Activated T-cell treated with anti-CD3 and anti-CD28 coated beads, Interleukin-2, amount 50 U/mL, for 4 hours (primary cell): ENCODE results near the gene HAUS8. TPM values are rescaled to one million over a fixed set of nuclear protein-coding genes. Genes with fewer than 3 reads are reported as not detected.
"Not testable (repeated sequence)": the region's sequence is repeated elsewhere in the genome, so short reads cannot be mapped to it uniquely, and the experiment has no call there.

Experiments
- ATAC-seq, 2 donors: fragments of 200-7000 bp; cut with Tn5 transposase; one replicate each; pipeline ENCODE4 v1.10.0; 2021
- DNase-seq: peaks from one replicate; pipeline ENCODE4 v3.0.0-alpha.2; 2020
- H3K27me3 Mint-ChIP-seq: one replicate; pipeline ENCODE4 v1.8.0; 2021; ENCODE audit warnings: low read depth, mixed read lengths
- H3K36me3 Mint-ChIP-seq: one replicate; pipeline ENCODE4 v1.8.0; 2022; ENCODE audit warnings: mixed read lengths; ENCODE audit not compliant: insufficient read depth
- H3K4me1 Mint-ChIP-seq: one replicate; pipeline ENCODE4 v1.8.0; 2021; ENCODE audit warnings: low read depth, mixed read lengths
- H3K4me3 Mint-ChIP-seq: one replicate; pipeline ENCODE4 v1.8.0; 2021; ENCODE audit warnings: mild to moderate bottlenecking, moderate library complexity, mixed read lengths
- H3K9me3 Mint-ChIP-seq: one replicate; pipeline ENCODE4 v1.8.0; 2021; ENCODE audit warnings: mixed read lengths
- total RNA-seq, 3 donors: library from RNA; stranded (reverse); gene quantifications; one replicate each; pipeline ENCODE4 v1.2.1, GENCODE V29; 2021

HAUS8 gene
- total RNA-seq, 3 donors from 2014 or later = 21.5 to 29.3 (median 28.3) TPM

DNA sequence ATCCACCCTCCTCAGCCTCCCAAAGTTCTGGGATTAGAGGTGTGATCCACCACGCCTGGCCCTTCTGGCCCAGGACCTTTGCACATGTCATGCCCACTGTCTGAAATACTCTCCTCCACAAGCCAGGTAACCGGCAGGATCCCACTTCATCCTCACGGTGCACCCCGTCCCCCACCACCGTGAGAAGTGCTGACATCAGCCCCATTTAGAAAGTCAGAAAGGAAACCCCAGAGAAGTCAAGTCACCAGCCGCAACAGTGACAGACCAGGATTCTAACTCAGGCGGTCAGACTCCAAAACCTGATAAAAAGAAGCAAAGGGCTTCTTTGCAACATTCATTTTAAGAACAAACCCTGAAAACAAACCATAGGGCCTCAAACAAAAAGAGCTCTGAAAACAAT lies 52.5 kb downstream of the HAUS8 start:
- H3K4me3 Mint-ChIP-seq = no peak overlapping the region
- peaks cover 19% of the 10 kb centered on the region for H3K9me3 Mint-ChIP-seq
- DNase-seq (no peak), ATAC-seq (no peak)
- H3K36me3 Mint-ChIP-seq = peaks cover 9% of the 10 kb centered on the region
- H3K27me3 Mint-ChIP-seq = peaks cover 32% of the 10 kb centered on the region
- H3K4me1 Mint-ChIP-seq = peaks cover 10% of the 10 kb centered on the region

DNA sequence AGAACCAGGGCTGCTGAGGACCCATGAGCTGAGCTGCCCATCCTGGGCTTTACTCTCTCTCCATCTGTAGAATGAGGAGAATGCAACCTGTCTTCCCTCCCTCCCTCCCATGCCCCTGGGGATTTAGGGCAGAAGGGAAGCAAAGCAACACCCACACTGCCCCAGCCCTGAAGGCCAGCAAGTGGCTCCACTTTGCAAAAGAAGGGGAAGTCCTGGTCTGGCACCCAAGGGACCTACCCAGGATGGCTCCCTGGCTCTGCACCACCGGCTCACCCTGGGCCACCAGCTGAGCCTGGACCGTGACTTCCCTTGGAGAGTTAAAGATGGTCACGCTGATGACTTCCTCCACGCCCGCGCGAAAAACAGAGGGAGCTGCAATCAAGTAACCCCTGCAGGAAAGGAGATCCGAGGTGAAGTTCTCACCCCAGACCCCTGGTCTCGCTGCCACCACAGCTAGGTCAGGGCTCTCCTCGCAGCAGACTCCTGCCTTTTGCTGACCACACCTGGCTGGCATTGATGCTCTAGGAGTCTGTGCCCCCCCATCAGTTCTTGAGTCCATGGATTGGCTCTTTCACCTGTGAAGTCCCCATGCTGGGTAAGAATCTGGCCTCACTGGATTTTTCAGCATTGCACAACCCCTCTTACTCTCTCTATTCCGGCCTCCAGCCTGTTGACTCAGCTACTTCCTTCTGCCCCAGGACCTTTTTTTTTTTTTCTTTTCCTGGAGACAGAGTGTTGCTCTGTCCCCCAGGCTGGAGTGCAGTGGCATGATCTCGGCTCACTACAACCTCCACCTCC lies 53.3 kb downstream of the HAUS8 start:
- H3K4me1 Mint-ChIP-seq = peaks cover 8% of the 10 kb centered on the region

DNA sequence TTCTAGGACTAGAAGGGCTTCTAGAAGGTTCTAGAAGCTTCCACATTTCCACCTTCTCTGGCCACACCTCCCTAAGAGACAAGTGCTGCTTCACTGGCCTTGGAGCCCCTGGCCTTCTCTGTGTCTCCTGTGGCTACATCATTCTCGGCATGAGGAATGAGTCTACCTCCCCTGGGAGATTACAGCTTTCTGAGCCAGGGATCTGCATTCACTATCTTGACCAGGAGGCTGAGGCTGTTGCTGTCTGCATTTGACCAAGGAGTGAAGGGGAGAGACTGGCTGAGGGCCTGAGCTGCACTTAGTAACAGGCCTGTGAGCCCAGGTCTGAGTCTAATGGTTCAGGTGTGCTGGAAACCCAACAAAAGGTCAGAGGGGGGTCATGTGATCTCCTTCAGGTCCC lies 53.9 kb downstream of the HAUS8 start:
- H3K9me3 Mint-ChIP-seq = peaks cover 19% of the 10 kb centered on the region

More for the DNA sequence above, 53.3 kb downstream of the HAUS8 start:
- peaks cover 27% of the 10 kb centered on the region for H3K27me3 Mint-ChIP-seq
- H3K4me3 Mint-ChIP-seq = no peak overlapping the region
- peaks cover 9% of the 10 kb centered on the region for H3K36me3 Mint-ChIP-seq
- DNase-seq (no peak), ATAC-seq (no peak)
- peaks cover 19% of the 10 kb centered on the region for H3K9me3 Mint-ChIP-seq

DNA sequence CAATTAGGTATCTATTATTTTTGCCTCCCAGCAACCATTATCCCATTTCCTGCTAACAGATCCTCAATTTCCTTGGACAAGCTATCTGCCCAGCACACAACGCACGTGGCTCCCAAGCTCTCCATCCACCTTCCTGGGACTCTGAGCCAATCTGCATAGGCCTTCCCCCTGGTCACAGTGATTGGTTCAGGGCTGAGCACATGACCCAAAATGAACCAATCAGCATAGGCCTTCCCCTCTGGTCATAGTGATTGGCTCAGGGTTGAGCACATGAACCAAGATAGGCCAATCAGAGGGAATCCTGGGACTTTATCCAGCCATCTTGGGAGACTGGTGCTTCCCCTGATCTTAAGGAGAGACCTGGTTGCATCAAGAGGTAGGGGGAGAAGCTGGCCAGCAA lies 54.4 kb downstream of the HAUS8 start:
- peak in 1 of 2 donors; percentile 58 for ATAC-seq
- Mint-ChIP-seq H3K27me3 (peaks cover 23% of the 10 kb centered on the region), H3K4me3 (no peak overlapping the region), H3K36me3 (peaks cover 9% of the 10 kb centered on the region), H3K9me3 (peaks cover 19% of the 10 kb centered on the region), H3K4me1 (peaks cover 3% of the 10 kb centered on the region)
- DNase-seq = no peak

More for the DNA sequence above, 53.9 kb downstream of the HAUS8 start:
- ATAC-seq (no peak), DNase-seq (no peak)
- Mint-ChIP-seq H3K36me3 (peaks cover 9% of the 10 kb centered on the region), H3K4me3 (no peak overlapping the region), H3K4me1 (peaks cover 8% of the 10 kb centered on the region), H3K27me3 (peaks cover 27% of the 10 kb centered on the region)

DNA sequence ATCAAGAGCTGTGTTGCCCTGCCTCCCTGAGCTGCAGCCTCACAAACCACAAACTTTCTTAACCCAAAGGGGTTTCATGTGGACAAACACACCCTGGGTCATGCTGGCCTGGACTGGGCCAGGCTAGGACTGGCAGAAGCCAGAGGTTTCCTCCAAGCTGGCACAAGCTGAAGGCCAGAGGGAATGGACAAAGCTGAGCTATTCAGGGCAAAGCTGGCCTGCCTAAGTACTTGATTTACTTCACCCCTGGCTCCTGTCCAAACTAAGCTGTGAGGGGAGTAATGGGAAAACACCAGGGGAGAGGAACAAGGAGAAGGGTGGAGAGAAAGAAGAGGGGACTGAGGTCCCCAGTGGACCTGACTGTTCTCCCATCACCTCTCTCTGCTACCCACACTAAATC lies 54.9 kb downstream of the HAUS8 start:
- Mint-ChIP-seq H3K4me1 (no peaks in the 10 kb centered on the region), H3K36me3 (peaks cover 9% of the 10 kb centered on the region), H3K4me3 (no peak overlapping the region), H3K9me3 (peaks cover 19% of the 10 kb centered on the region), H3K27me3 (peaks cover 18% of the 10 kb centered on the region)
- DNase-seq = no peak
- no peak for ATAC-seq

DNA sequence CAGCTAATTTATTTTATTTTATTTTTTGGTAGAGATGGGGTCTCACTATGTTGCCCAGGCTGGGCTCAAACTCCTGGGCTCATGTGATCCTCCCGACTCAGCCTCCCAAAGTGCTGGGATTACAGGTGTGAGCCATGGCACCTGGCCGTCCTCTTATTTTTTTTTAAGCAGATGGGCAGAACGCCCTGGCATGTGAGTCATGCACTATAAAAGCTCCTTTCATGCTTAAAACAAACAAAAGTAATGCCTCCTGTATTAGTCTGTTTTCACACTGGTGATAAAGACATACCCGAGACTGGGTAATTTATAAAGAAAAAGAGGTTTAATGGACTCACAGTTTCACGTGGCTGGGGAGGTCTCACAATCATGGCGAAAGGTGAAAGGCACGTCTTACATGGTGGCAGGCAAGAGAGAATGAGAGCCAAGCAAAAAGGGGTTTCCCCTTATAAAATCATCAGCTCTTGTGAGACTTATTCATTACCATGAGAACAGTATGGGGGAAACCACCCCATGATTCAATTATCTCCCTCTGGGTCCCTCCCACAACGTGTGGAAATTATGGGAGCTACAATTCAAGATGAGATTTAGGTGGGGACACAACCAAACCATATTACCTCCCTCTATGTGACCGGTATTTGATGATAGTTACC lies 60.9 kb downstream of the HAUS8 start:
- H3K4me3 Mint-ChIP-seq, H3K36me3 Mint-ChIP-seq, DNase-seq, H3K4me1 Mint-ChIP-seq, H3K9me3 Mint-ChIP-seq, H3K27me3 Mint-ChIP-seq: not testable (repeated sequence)
- peak; percentile 52 to 55 for ATAC-seq

DNA sequence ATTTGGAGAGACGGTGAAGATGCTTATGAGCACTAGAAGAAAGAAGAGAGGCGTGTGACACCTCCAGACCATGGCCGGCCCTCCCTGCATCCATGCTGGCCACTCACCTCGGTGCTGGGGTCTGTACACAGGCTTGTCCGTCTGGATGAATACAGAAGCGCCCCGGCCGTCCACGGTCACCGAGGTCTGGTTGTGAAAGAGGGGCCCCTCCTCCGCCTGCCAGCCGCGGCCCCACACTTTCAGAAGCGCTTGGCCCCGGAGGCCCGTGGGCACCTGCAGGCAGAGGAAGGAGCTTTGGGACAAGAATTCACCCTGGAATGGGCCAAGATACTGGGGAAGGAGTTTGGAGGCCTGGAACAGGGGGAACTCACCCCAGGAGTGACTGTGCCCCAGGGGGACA lies 63.8 kb downstream of the HAUS8 start:
- Mint-ChIP-seq H3K4me1 (no peaks in the 10 kb centered on the region), H3K4me3 (no peak overlapping the region), H3K36me3 (no peaks in the 10 kb centered on the region), H3K9me3 (peaks cover 6% of the 10 kb centered on the region), H3K27me3 (no peaks in the 10 kb centered on the region)
- DNase-seq (no peak), ATAC-seq (no peak)

DNA sequence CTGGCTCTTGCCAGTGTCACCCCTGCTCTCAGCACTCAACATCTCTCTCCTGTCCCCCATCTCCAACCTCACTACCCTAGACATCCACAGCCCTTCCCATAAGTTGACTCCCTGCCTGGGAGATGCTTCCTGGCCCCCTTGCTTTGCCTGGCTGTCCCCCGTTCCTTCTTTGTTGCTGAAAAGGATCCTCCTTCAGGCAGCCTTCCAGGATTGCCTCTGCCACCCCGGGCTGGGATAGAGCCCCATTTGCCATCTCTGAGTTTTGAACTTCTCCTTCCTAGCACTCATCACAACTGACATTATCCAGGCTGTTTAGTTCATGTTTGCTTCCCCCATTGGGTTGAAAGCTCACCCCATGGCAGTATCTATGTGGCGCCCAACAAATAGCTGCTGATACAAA lies 68.7 kb downstream of the HAUS8 start:
- Mint-ChIP-seq H3K27me3 (no peaks in the 10 kb centered on the region), H3K9me3 (no peaks in the 10 kb centered on the region), H3K4me1 (peaks cover 10% of the 10 kb centered on the region), H3K4me3 (no peak overlapping the region), H3K36me3 (no peaks in the 10 kb centered on the region)
- no peak for ATAC-seq
- no peak for DNase-seq

DNA sequence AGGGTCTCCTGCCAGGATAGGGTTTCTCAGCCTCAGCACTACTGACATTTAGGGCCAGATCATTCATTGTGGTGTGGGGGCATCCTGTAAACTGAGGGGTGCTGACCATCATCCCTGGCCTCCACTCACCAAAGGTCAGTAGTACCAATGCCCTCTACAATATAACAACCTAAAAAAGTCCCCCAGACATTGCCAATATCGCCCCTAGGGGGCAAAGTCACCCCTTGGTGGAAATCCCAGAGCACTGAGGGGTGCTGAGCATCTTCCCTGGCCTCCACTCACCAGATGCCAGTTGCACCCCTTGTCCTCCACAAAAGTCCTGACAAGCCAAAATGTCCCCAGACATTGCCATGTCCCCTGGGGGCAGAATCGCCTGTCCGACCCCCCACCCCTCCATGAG lies 70.3 kb downstream of the HAUS8 start:
- Mint-ChIP-seq H3K9me3 (no peaks in the 10 kb centered on the region), H3K4me1 (peaks cover 25% of the 10 kb centered on the region)
- no peak for DNase-seq

DNA sequence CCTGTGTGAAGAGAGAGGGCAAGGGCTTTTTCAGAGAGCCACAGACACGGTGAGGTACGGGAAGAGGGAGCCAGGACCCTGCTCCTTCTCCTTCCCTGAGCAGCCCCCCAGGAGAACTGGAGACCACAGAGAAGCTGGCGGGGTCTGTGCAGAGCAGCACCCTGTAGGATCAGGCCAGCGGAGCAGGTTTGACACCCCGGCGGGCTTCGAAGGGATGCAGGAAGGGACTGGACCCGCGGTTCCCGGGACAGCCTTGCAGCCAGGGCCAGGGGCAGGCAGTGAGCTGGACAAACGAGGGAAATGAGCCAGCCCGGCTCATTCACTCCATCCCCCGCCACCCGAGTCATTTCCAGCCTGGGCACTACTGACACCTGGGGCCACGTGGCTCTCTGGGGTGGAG lies 70.9 kb downstream of the HAUS8 start:
- Mint-ChIP-seq H3K36me3 (no peaks in the 10 kb centered on the region), H3K27me3 (no peaks in the 10 kb centered on the region)

More for the DNA sequence above, 70.3 kb downstream of the HAUS8 start:
- no peak for ATAC-seq
- Mint-ChIP-seq H3K36me3 (no peaks in the 10 kb centered on the region), H3K27me3 (no peaks in the 10 kb centered on the region), H3K4me3 (no peak overlapping the region)

DNA sequence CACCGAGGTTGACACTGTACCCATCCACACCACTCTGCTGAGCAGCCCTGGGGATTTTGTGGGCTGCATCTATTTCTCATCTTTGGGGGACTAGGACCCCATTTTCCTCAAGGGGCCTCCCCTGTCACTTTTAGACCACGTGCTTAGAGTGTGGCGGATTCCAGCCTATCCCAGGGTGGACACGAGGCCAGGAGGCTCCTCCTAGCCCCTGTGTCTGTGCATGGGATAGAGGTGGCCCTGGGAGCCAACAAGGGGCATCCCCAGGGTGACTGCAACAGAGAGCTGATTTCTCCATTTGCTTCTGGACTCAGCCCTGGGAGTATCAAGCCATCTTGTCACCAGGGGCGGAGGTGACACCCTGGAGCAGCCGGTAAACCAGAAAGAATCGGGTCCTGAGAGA lies 72.8 kb downstream of the HAUS8 start:
- no peak for DNase-seq
- Mint-ChIP-seq H3K9me3 (peaks cover 5% of the 10 kb centered on the region), H3K4me1 (peaks cover 25% of the 10 kb centered on the region), H3K4me3 (no peak overlapping the region), H3K36me3 (no peaks in the 10 kb centered on the region), H3K27me3 (no peaks in the 10 kb centered on the region)
- no peak for ATAC-seq

More for the DNA sequence above, 70.9 kb downstream of the HAUS8 start:
- ATAC-seq (no peak), DNase-seq (no peak)
- no peak overlapping the region for H3K4me3 Mint-ChIP-seq
- H3K4me1 Mint-ChIP-seq = peaks cover 25% of the 10 kb centered on the region
- H3K9me3 Mint-ChIP-seq = no peaks in the 10 kb centered on the region

DNA sequence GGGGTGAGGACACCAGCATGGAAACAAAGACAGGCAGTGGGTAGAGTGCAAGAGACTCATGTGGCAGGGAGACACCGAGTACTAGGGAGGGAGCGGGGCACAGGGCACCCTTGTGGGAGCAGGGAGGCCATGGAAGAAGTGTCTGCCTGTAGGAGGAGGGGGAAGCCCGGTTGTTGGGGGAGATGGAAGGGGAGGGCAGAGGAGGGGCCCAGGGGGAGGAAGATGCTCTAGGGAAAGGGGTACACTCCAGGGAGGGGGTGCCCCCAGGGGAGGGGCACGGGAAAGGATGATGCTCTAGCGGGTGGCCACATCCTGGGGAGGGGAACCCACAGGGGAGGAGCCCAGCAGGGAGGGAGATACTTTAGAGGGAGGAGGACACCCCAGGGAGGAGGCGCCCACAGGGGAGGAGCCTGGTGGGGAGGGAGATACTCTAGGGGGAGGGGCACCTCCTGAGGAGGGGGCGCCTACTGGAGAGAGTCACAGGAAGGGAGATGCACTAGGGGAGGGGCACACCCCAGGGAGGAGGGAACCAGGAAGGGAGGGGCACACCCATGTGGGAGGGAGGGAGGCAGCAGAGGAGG lies 73.6 kb downstream of the HAUS8 start:
- Mint-ChIP-seq H3K9me3 (peaks cover 5% of the 10 kb centered on the region), H3K4me3 (peak overlapping the region; percentile 33), H3K27me3 (no peaks in the 10 kb centered on the region), H3K4me1 (peaks cover 25% of the 10 kb centered on the region), H3K36me3 (no peaks in the 10 kb centered on the region)
- ATAC-seq = peak; percentile 48 to 80
- peak; percentile 36 for DNase-seq
